HG03575 (cell line): ENCODE measurements around the gene FITM1.

Source experiments
- ATAC-seq: cut with Tn5 transposase; IDR thresholded peaks from one replicate; pipeline ENCODE4 v1.9.1; 2021; ENCODE audit not compliant: unreplicated experiment, insufficient number of reproducible peaks, low FRiP score; ENCODE audit errors: extremely low read depth

The FITM1 gene

GRCh38 chr14:24135834-24136683, 5.6 kb downstream of the FITM1 start, which contains the start of gene PSME1:
Gene PSME1 (plus strand): TSS chr14:24136194. CDS start chr14:24136263, 69 bp downstream.
- no peak for ATAC-seq

- no peak for ATAC-seq
Measured at GRCh38 chr14:24136684-24137528, 6.4 kb downstream of the FITM1 start.

GRCh38 chr14:24137529-24138395, 7.3 kb downstream of the FITM1 start:
- no peak for ATAC-seq

GRCh38 chr14:24138396-24139271, 8.2 kb downstream of the FITM1 start:
- no peak for ATAC-seq

- ATAC-seq = no peak
Measured at GRCh38 chr14:24139272-24139934, 8.9 kb downstream of the FITM1 start.

GRCh38 chr14:24141097-24141880, 10.8 kb downstream of the FITM1 start, which contains the start of gene EMC9:
Gene EMC9 (minus strand): TSS chr14:24141591. CDS start chr14:24141304, 287 bp downstream.
- ATAC-seq = peak; percentile 48

- no peak for ATAC-seq
Measured at GRCh38 chr14:24143511-24143910, 13.1 kb downstream of the FITM1 start.

GRCh38 chr14:24144451-24144850, 14.0 kb downstream of the FITM1 start:
- no peak for ATAC-seq

GRCh38 chr14:24145219-24145618, 14.8 kb downstream of the FITM1 start:
- ATAC-seq = no peak

GRCh38 chr14:24145690-24146452, 15.4 kb downstream of the FITM1 start:
- ATAC-seq = no peak

- peak; percentile 31 for ATAC-seq
Measured at GRCh38 chr14:24146453-24146977, 16.1 kb downstream of the FITM1 start, which contains the start of gene PSME2. Gene PSME2 (minus strand): TSS chr14:24146610. CDS start chr14:24146581, 29 bp downstream.

GRCh38 chr14:24146978-24147760, 16.7 kb downstream of the FITM1 start, which contains the start of gene RNF31:
Gene RNF31 (plus strand): TSS chr14:24147498. CDS start chr14:24147699, 201 bp downstream.
- ATAC-seq = peak; percentile 67

GRCh38 chr14:24147761-24148428, 17.4 kb downstream of the FITM1 start:
- ATAC-seq = no peak

- no peak for ATAC-seq
Measured at GRCh38 chr14:24149302-24149969, 19.0 kb downstream of the FITM1 start.
